Right lobe of liver (tissue), 6 donors: Measurements from ENCODE around the gene CRIP3. TPM values are rescaled to one million over a fixed set of nuclear protein-coding genes. Genes with fewer than 3 reads are reported as not detected.

ENCODE experiments used
- ATAC-seq, 4 donors: fragments of 200-7000 bp; cut with Tn5 transposase; one replicate each; pipeline ENCODE4 v1.9.1; 2020; ENCODE audit warnings: mild to moderate bottlenecking in 4 of 4, moderate library complexity in 4 of 4
- DNase-seq, 3 donors: peaks; one replicate each; pipeline ENCODE4 v3.0.0-alpha.2; 2020
- H3K27ac ChIP-seq, 3 donors: fragments of 200-600 bp; one replicate each; pipeline ENCODE4 v1.8.0; 2022
- H3K27me3 ChIP-seq, 2 donors: fragments of 200-600 bp; one replicate each; pipeline ENCODE4 v1.8.0; 2022
- H3K36me3 ChIP-seq, 4 donors: fragments of 200-600 bp; sonication (generic) in 1 of 4; one replicate each; pipeline versions ENCODE4 v1.5.1 to v1.8.0; 2017 to 2022; ENCODE audit warnings: control low read depth in 1 of 4
- H3K4me1 ChIP-seq, 4 donors: fragments of 200-600 bp; sonication (generic) in 1 of 4; one replicate each; pipeline versions ENCODE4 v1.5.1 to v1.8.0; 2017 to 2022; ENCODE audit warnings: control low read depth in 1 of 4
- H3K4me3 ChIP-seq, 3 donors: fragments of 200-600 bp; one replicate each; pipeline ENCODE4 v1.8.0; 2022
- H3K9me3 ChIP-seq, 4 donors: fragments of 200-600 bp; sonication (generic) in 1 of 4; one replicate each; pipeline versions ENCODE4 v1.5.1 to v1.8.0; 2017 to 2022; ENCODE audit warnings: control low read depth in 1 of 4
- CTCF ChIP-seq, 4 donors: fragments of 200-600 bp in 3 of 4; fragments of 450-650 bp in 1 of 4; IDR thresholded peaks; one replicate each; pipeline versions ENCODE4 v1.5.1 to v1.8.0; 2016 to 2022; ENCODE audit warnings: antibody characterized with exemption in 4 of 4, mild to moderate bottlenecking in 2 of 4
- POLR2A ChIP-seq: fragments of 450-650 bp; IDR thresholded peaks from one replicate; pipeline ENCODE4 v1.6.1; 2017; ENCODE audit warnings: antibody characterized with exemption, mild to moderate bottlenecking
- WGBS: methylation state at CpG from one replicate; pipeline ENCODE4 v1.1.6; 2018; ENCODE audit warnings: low coverage, low lambda C conversion rate; ENCODE audit not compliant: insufficient coverage; ENCODE audit errors: missing lambda C conversion rate; 5-methylcytosine and 5-hydroxymethylcytosine counted together
- intact Hi-C, 2 donors: fragments of 100-400 bp; cut with DNase I; formaldehyde crosslinking; loops; one replicate each; pipeline versions ENCODE4 v1.11.2 to v1.14.1; 2022
- total RNA-seq, 6 experiments: library from RNA; depleted of rRNA in 2 of 6; stranded (reverse); fragments of >200 nt in 2 of 6; fragmentation: NEBNext Ultra II Directional in 3 of 6; extraction: Animal tissue kit (Norgen Biotek cat#: 25700) in 3 of 6; gene quantifications; one replicate each; pipeline versions ENCODE4 v1.1.0 to v1.2.4, GENCODE V29; 2016 to 2023
- donor health status: DM: no; HTN: yes; CAD: no.
- donor health status: DM: no; HTN: no; CAD: no.
- donor health status: DM: no; HTN: no; CAD: no.
- donor health status: DM: no; HTN: yes; CAD: no.
- donor health status: DM: no; HTN: yes; CAD: no.

CRIP3 gene
- total RNA-seq, 6 experiments from 2014 or later = 2.1 to 7.9 (median 5.2) TPM

GRCh38 chr6:43267619-43268354 is 40.8 kb downstream of the CRIP3 start:
- Histone ChIP-seq H3K4me1 (peaks cover 0 to 62% (median 25%) of the 10 kb centered on the region in 4 donors), H3K36me3 (no peaks in the 10 kb centered on the region), H3K9me3 (no peaks in the 10 kb centered on the region), H3K4me3 (peak overlapping the region in 2 of 3 donors; percentile 66 to 88), H3K27ac (peak overlapping the region; percentile 74 to 80 (median 77)), H3K27me3 (no peaks in the 10 kb centered on the region)
- peak; percentile 39 to 62 (median 54) for ATAC-seq
- intact Hi-C loops = loop anchor here in 1 of 2 donors (10.0 kb wide), 1 partner anchor 87 kb away; no protein-coding TSS in a partner anchor
- TF ChIP-seq CTCF (IDR thresholded peaks at IDR 0.05) (no peak), POLR2A (no peak)
- DNase-seq = peak; percentile 89 to 98 (median 94)
- WGBS = 18% methylated on average over 7 of the region's 7 CpGs

GRCh38 chr6:43265564-43265963 is 43.1 kb downstream of the CRIP3 start:
- Histone ChIP-seq H3K36me3 (no peaks in the 10 kb centered on the region), H3K4me3 (peak overlapping the region in 1 of 3 donors; percentile 15), H3K27ac (peak overlapping the region; percentile 7 to 51 (median 22)), H3K27me3 (no peaks in the 10 kb centered on the region), H3K9me3 (no peaks in the 10 kb centered on the region), H3K4me1 (peaks cover 0 to 50% (median 20%) of the 10 kb centered on the region in 4 donors)
- ATAC-seq (peak; percentile 3 to 16 (median 5)), DNase-seq (no peak)
- 28% methylated on average over 5 of the region's 6 CpGs for WGBS
- intact Hi-C loops = loop anchor here in 1 of 2 donors (10.0 kb wide), 1 partner anchor 89 kb away; no protein-coding TSS in a partner anchor
- peak; percentile 65 for TF ChIP-seq POLR2A
- TF ChIP-seq CTCF (IDR thresholded peaks at IDR 0.05) = peak in 1 of 4 donors; percentile 24

- intact Hi-C loops = loop anchor here in 1 of 2 donors (10.0 kb wide), 1 partner anchor 90 kb away; no protein-coding TSS in a partner anchor
- Histone ChIP-seq H3K27ac (no peak overlapping the region), H3K4me1 (peaks cover 0 to 45% (median 20%) of the 10 kb centered on the region in 4 donors), H3K27me3 (no peaks in the 10 kb centered on the region), H3K36me3 (no peaks in the 10 kb centered on the region), H3K9me3 (no peaks in the 10 kb centered on the region), H3K4me3 (no peak overlapping the region)
- no peak for ATAC-seq
- no peak for DNase-seq
- TF ChIP-seq POLR2A = no peak
- TF ChIP-seq CTCF (IDR thresholded peaks at IDR 0.05) = no peak
- WGBS = 72% methylated on average over 2 of the region's 5 CpGs
Measured at GRCh38 chr6:43264599-43265145, 44.0 kb downstream of the CRIP3 start.

DNA sequence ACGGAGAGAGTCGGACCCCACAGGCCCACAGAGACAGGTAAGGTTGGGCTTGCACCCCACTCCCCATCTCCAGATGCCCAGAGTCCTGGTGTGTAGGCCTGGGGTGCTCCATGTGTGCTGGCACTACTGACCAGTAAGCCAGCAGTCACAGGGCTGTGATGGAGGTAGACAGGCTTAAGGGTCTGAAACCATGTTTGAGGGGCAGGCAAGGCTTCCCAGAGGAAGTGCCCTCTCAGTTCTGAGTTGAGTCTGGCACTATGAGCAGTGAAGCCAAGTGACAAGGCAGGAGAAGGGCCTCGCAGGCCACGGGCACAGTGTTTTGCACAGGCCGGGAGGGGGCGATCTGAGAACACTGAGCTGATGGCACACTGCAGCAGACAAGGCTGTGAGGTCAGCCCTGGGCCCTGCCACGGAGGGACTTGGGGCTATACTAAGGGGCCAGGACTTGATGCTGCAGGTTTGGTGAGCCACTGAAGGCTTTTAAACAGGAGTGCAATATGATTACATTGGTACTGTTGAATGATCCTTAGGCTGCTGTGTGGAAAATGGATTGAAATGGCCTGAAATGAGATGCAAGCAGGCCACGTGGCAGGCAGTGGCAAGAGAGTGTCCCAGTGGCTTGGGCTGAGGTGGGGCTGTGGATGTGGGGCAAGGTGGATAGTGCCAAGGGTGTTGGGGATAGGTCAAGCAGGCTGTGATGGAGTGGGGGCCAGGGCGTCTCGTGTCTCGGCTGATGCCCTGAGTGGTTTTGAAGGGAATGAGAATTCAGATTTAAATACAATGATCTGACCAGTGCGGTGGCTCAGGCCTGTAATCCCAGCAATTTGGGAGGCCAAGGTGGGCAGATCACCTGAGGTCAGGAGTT is 45.1 kb downstream of the CRIP3 start:
- Histone ChIP-seq H3K36me3 (no peaks in the 10 kb centered on the region), H3K4me1 (peaks cover 0 to 34% (median 20%) of the 10 kb centered on the region in 4 donors), H3K4me3 (no peak overlapping the region), H3K27ac (no peak overlapping the region), H3K27me3 (no peaks in the 10 kb centered on the region), H3K9me3 (no peaks in the 10 kb centered on the region)
- intact Hi-C loops = loop anchor here in 1 of 2 donors (10.0 kb wide), 1 partner anchor 91 kb away; no protein-coding TSS in a partner anchor
- DNase-seq = peak; percentile 84 to 87 (median 87)
- TF ChIP-seq POLR2A = no peak
- TF ChIP-seq CTCF (IDR thresholded peaks at IDR 0.05) = peak; percentile 84 to 91 (median 88)
- peak; percentile 52 to 66 (median 57) for ATAC-seq
- WGBS = 54% methylated on average over 9 of the region's 12 CpGs
